ENCODE measurements around the gene FAM219B.
A peak's percentile ranks its signal among the peaks of the same experiment; 100 is the strongest.
"Not testable (repeated sequence)": the region's sequence is repeated elsewhere in the genome, so short reads cannot be mapped to it uniquely, and the experiment has no call there.

Gene FAM219B

DNA sequence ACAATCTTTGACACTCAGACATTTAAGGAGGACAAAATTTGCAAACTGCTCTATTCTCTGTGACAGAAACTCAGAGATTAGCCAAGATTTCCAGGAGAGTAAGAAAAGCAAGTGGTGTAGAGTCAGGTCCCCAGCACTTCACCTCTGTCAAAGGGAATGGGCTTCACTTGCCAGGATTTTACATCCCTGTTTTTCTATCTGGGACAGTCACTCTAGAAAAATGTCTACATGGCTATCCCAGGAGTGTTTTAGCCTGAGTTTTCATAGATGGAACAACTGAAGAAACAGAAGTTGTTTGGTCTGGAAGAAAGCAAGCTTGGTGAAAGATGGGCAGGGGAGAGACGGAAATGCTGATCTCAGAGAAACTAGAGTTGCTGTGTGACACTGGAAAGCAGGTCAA is 3.0 kb downstream of the FAM219B start:
- no peak for DNase-seq (ENCODE audit: low spot score)

DNA sequence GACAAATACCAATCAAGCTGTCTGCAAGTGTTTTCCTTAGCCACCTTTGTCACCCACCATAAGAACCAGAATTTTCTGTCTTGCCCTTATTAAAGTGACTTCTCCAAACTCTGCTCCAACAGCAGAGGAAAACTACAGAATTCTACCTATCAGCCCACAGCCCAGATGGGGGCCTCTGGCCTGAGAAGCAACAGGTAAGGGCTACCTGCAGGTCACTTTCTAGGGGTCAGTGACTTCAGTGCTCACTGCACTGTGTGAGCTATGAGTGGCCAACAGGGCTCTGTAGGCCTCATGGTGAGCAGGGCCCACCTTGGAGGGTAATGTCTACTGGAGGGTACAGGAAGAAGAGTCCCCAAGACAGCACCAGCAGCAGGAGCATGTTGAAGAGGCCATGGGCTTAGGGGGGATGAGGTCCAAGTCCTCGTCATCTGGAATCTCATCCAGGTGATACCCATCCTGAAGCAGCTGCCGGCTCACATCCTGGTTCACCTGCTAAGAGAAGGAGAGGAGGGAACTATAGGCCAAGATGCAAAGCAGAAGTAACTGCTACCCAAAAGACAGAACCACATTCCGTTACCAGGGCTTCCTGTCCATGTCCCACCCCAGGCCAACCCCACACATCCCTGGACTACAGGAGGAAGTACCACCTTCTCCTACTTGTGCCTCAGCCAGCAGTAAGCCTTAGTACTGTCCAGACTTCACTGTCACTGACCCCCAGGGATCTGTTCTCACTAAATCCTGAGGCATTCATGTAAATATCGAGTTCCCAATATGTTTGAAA is 4.2 kb downstream of the FAM219B start:
- no peak for DNase-seq (ENCODE audit: low spot score)

DNA sequence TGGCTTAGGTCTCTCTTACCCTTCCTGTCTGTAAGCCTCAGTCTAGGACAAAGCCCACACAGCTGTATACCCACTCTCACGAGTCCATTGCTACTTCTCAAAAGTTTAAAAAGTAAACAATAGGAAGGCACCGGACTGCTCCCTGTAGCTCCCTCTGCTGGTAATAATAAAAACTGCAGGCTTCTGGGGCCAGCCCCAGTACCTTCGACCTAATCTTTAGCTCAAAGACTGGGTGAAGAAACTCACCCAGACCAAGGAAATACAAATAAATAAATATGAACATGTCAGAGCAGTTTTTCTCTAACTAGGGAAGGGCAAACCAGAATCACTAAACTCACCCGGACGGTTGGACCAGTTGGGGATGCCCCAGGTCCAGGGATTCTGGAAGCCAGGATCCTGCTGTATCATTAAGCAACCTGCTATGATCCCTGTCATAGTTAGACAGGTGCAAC is 5.0 kb downstream of the FAM219B start:
- no peak for DNase-seq (ENCODE audit: low spot score)

DNA sequence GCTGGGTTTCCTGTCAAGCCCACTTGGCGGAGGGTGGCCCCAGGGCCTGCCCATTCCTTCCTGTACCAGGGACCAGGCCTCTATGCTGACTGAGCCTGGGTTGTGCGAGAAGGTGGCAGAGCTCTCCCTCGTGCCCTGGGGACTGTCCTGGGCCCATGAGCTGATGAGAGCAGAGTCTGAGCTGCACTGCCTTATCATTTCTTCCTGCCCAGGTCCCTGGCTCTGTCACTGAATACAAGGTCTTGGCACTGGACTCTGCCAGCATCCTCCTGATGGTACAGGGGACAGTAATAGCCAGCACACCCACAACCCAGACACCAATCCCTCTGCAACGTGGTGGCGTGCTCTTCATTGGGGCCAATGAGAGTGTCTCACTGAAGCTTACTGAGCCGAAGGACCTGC is 9.3 kb downstream of the FAM219B start:
- no peak for DNase-seq (ENCODE audit: low spot score)

DNA sequence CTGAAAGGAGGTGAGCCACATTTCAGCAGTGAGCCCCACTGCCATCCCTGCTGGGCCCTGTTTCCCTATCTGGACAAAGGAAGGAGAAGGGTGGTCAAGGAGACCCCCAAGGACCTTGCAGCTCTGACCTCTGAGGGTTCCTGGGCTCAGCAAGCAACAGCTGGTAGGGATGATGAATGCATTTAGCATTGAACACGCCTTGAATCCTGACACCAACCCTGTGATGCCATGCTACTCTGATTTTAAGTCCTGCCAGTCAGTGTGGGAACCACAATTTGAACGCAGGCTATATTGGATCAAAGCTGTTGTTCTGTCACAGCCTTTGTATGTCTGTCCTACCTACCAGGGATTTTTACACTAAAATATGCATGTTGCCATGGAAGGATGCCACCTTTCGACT is 10.3 kb downstream of the FAM219B start:
- DNase-seq (ENCODE audit: low spot score) = no peak

DNA sequence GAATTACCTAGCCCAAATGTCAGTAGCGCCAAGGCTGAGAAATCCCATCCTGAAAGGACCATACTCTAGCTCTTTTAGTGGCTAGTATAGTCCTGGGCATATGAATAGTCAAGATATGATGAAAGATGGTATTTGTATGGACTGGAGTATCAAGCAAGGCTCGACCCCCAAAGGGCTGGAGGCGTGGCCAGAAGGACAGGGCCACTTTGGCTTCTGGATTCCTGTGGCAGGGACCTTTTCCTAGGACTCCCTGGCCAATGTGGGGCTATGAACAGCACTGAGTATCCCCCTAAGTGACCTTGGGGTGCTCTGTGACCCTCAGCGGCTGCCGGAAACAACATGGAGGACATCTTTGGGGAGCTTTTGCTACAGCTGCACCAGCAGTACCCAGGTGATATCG is 10.8 kb downstream of the FAM219B start:
- no peak for DNase-seq (ENCODE audit: low spot score)

DNA sequence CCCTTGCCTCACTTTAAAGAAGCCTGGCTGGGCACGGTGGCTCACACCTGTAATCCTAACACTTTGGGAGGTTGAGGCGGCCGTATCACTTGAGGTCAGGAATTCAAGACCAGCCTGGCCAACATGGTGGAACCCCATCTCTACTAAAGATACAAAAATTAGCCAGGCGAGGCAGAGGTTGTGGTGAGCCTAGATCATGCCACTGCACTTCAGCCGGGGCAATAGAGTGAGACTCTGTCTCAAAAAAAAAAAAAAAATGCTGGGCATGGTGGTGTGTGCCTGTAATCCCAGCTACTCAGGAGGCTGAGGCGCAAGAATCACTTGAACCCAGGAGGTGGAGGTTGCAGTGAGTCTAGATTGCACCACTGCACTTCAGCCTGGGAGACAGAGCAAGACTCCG is 12.3 kb downstream of the FAM219B start:
- not testable (repeated sequence) for DNase-seq (ENCODE audit: low spot score)

DNA sequence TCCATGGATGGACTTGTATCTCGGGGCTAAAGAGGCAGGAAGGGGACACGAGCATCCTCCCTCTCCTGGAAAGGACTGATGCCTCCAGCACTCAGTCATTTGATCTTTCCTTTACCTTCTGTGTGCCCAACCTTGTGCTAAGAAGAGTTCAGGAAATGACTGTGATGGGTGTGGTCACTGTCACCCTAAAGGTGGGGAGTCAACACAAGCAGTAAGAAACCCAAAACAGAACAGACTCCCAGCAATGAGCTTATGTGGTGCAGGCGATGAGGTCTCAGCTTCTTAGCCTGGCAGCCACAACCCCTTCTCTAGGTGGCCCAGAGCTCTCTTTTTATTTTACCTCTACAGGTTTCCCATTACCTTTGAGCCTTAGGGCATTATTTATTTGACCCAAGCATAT is 13.0 kb downstream of the FAM219B start:
- no peak for DNase-seq (ENCODE audit: low spot score)

DNA sequence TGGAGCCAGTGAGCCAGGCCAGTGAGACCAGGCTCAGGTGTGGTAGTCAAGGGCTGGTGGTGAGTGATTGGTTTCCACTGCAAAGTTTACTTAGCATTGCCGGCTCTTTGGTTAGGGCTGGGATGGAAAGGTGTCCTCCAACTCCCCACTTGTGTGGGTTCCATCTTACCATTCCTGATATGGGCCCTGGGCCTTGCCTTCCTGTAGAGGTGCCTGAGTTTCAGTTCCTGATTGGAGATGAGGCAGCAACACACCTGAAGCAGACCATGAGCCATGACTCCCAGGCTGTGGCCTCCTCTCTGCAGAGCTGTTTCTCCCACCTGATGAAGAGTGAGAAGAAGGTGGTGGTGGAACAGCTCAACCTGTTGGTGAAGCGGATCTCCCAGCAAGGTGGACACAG is 13.7 kb downstream of the FAM219B start:
- DNase-seq (ENCODE audit: low spot score) = no peak

DNA sequence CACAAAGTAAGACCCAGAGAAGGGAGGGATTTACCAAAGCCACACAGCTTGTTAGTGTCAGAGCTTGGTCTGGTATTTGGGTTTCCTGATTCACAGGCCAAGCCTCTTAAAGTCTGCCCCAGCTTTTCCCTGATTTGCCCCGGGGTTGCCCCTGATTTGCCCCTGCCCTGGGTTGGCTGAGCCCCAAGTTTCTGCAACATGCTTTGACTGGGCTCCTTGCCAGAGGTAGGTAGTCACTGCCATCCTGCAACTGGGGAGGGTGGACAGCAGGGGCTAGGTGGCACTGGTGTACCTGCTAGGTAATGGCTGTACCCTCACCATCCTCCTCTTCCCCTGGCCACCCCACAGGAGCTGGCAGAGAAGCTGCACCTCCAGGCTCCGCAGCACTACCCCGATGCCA is 14.3 kb downstream of the FAM219B start:
- no peak for DNase-seq (ENCODE audit: low spot score)

DNA sequence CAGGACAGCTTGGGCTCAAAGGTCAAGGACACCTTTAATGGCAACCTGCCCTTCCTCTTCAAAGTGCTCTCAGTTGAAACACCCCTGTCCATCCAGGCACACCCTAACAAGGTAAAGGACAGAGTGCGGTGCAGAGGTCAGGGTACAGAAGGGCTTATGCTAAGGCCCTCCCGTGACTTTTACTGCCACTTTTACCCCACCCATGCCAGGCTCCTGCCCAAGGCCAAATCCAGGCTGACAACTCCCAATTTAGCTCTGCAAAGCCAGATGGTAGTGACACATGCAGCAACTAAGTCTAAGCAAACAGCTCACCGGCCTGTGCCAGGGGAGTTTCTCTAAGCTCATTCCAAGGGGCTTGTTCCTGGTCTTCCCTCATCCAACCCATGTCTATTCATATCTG is 15.2 kb downstream of the FAM219B start:
- no peak for DNase-seq (ENCODE audit: low spot score)

DNA sequence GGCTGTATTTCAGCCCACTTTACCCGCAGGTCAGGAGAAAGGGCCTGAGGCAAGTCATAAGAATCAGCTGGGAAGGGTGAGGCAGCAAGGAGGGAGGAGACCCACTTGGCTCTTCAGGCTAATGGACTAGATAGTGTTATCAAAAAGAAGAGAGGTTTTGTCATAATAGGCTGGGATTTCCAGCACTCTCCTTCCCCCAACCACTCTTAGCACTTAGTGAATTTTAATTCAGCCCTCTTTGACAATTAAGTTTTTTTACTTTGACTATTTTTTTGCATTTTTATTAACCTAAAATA is 16.0 kb downstream of the FAM219B start:
- no peak for DNase-seq (ENCODE audit: low spot score)

DNA sequence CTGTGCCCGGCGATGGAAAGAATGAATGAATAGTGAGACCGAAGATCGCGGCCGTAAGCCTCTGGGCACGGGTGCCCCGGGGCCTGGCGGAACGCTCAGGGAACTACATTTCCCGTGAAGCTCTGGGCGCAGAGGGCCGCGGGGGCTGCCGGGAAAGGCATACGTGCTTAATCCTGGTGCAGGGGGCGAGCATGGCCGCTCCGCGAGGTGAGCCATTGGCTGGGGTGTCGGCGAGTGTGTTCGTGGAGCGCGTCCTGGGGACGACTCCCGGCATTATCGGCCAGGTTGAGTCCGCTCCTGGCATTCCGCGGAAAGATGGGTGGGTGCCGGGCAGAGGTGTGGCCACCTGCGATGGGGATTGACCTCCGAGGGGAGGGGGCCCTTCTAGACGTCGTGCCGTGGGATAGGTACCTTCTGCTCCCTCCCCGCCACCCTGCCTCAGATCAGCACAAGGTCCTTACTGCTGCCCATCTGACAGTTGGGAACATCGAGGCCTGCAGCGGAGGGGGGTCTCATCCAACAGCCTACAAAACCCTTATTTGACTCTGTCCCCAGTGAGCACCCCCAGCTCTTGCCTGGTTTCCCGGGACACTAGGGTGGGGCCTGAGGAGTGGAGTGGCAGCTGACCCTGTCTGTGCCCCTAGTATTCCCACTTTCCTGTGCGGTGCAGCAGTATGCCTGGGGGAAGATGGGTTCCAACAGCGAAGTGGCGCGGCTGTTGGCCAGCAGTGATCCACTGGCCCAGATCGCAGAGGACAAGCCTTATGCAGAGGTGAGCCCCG is 16.6 kb downstream of the FAM219B start, which contains the start of gene MPI:
Gene MPI (plus strand): TSS at position 160 of the 782 bp plus-strand sequence. CDS start 32 bp downstream, at position 192.
- peak; percentile 90 for DNase-seq (ENCODE audit: low spot score)

DNA sequence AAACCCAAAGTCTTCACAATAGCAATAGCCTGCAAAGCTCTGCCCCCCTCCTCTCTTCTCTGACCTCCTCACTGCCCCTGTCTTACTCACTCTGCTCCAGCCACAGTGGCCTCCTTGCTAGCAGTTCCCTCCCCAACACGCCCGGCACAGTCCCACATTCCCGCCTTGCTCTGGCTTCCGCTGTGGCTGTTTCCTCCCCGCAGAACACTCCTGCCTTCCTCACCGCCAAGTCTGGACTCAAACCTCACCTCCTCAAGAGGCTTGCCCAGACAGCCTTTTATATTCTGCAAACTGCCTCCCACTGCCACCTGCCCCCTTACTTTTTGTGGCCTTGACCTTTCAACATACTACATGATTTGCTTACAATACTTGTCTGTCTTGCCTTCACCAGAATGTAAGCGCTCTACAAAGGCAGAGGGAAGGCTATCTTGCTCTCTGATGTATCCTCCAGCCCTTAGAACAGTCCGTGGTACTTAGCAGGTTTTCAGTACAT is 17.2 kb downstream of the FAM219B start:
- DNase-seq (ENCODE audit: low spot score) = peak; percentile 73

DNA sequence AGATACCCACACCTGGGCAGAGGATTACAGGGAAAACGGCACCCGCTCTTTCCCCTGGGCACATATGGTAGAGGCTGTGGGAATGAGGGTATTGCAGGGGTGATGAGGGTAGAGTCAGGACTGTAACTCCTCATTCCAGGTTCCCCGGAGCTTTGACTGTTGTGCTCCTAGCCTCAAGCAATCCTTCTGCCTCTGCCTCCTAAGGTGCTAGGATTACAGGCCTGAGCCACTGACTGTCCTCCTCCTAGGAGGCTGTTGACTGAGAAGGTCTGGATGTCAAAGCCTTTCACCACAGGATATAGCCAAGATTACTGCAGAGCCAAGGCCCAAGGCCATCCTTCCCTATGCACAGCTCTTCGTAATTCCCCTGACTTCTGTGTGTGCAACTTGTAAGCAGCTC is 17.9 kb downstream of the FAM219B start:
- no peak for DNase-seq (ENCODE audit: low spot score)

DNA sequence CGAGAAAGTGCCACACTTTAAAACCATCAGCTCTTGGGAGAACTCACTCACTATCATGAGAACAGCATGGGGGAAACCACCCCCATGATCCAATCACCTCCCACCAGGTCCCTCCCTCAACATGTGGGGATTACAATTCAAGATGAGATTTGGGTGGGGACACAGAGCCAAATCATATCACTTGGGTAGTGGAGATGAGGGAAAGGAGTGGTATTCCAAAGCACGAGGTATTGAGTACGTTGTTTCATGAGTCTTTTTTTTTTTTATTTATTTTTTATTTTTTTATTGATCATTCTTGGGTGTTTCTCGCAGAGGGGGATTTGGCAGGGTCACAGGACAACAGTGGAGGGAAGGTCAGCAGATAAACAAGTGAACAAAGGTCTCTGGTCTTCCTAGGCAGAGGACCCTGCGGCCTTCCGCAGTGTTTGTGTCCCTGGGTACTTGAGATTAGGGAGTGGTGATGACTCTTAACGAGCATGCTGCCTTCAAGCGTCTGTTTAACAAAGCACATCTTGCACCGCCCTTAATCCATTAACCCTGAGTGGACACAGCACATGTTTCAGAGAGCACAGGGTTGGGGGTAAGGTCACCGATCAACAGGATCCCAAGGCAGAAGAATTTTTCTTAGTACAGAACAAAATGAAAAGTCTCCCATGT is 19.0 kb downstream of the FAM219B start:
- DNase-seq (ENCODE audit: low spot score) = not testable (repeated sequence)

DNA sequence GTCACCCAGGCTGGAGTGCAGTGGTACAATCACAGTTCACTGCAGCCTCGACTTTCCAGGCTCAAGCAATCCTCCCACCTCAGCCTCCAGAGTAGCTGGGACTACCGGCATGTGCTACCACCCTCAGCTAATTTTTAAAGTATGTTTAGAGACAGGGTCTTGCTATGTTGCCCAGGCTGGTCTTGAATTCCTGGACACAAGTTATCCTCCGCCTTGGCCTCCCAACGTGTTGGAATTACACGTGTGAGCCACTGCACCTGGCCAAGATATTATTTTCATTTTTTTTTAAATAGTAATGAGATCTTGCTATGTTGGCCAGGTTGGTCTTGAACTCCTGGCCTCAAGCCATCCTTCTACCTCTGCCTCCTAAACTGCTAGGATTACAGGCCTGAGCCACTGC is 21.2 kb downstream of the FAM219B start:
- DNase-seq (ENCODE audit: low spot score) = no peak

DNA sequence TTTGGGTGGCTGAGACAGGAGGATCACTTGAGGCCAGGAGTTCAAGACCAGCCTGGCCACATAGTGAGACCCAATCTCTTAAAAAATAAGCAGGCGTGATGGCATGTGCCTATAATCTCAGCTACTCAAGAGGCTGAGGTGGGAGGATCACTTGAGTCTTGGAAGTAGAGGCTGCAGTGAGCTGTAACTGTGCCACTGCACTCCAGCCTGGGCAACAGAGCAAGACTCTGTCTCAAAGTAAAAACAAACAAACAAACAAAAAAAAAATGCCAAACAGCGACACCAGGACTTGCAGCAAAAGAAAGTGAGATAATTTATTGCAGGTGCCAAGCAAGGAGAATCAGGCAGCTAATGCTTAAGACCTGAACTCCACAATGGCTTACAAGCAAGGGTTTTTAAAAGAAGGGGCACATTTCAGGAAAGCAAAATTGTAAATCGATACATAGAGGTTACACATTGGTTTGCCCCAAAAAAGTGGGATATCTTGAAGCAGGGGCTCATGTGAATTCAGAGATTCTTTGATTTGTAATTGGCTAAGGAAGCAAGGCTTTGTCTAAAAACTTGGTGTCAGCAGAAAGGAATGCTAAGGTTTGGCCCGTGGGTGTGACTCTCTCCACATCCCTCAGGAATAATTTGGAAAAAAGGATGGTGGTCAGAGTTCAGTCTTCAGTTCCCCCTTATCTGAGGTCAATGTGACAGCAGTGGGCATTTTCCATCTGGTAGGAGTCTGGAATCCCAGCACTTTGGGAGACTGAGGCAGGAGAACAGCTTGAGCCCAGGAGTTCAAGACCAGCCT is 22.0 kb downstream of the FAM219B start:
- DNase-seq (ENCODE audit: low spot score) = no peak

DNA sequence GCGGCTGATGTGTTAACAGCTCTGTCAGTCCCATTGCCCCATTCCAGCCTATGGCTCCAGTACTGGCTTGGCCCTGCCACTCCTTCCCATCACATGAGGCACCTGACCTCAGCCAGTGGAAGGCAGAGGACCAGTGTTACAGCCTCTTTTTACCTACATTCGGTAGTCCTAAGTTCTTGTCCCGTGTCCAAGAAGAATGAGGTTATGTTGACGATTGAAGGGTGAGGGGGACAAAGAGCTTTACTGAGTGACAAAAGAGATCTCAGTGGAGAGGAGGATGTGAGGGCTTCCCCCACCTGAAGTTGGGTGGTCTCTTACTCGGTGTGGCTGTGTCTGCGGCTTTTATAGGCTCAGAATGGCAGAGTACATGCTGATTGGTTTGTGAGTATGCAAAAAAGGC is 24.1 kb downstream of the FAM219B start:
- DNase-seq (ENCODE audit: low spot score) = no peak

DNA sequence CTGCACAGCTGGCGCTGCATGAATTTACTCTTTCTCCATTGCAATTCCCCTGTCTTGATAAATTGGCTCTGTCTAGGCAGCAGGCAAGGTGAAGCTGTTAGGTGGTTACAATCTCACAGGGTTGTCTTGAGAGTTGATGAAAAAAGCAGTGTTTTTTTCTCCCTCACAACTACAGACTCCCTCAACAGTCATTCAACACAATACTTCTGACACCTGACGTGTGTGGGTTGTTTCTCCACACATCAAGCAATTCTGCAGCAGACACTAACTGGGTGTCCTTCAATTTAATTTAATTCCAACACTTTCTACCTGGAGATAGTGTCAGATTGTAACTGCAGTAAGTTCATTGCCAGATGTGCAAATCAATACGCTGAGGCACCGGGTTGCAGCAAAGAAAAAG is 28.4 kb downstream of the FAM219B start:
- no peak for DNase-seq (ENCODE audit: low spot score)

DNA sequence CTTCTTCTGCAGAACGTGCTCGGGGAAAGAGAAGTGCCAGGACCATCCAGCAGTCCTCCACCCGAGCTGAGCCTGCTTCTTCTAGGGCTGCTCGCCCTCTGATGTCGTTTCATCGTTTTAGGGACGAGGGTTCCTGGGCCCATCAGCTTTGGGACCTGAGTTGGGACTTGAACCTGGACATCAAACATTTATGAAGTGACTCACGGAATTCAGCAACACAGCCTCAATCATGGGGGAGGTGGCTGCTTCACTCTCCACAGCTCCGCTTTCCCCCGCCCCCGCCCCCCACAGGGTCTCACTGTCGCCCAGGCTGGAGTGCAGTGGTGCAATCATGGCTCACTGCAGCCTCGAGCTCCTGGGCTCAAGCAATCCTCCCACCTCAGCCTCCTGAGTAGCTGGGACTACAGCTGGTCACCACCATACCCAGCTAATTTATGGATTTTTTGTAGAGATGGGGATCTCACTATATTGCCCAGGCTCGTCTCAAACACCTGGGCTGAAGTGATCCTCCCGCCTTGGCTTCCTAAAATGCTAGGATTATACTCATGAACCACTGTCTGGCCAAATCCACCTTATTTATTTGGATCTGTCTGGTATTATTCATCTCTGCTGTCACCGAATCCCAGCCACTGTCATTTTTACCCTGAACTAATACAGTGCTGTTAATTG is 32.8 kb downstream of the FAM219B start:
- no peak for DNase-seq (ENCODE audit: low spot score)

All from left forelimb (tissue), 1 donor.